WI38 (cell line): ENCODE data around the gene UBN2.
A peak's percentile ranks its signal among the peaks of the same experiment; 100 is the strongest.
"Not testable (repeated sequence)": the region's sequence is repeated elsewhere in the genome, so short reads cannot be mapped to it uniquely, and the experiment has no call there.

Source experiments
- H3K4me3 ChIP-seq: 2 replicates; pipeline ENCODE4 v1.5.1; 2011; ENCODE audit warnings: low read depth, mild to moderate bottlenecking, control low read depth, low read length
- CTCF ChIP-seq: IDR thresholded peaks from 2 replicates; pipeline ENCODE4 v1.5.1; 2012; ENCODE audit warnings: low read depth, mild to moderate bottlenecking, control low read depth, low read length

UBN2 gene

GRCh38 chr7:139224219-139224618 lies 6.8 kb upstream of the UBN2 start:
- H3K4me3 ChIP-seq: no peak overlapping the region
- TF ChIP-seq CTCF: no peak

- H3K4me3 ChIP-seq: not testable (repeated sequence)
Measured at GRCh38 chr7:139224836-139225235, 6.2 kb upstream of the UBN2 start.

- H3K4me3 ChIP-seq: not testable (repeated sequence)
Measured at GRCh38 chr7:139225286-139226157, 5.5 kb upstream of the UBN2 start.

- not testable (repeated sequence) for H3K4me3 ChIP-seq
Measured at GRCh38 chr7:139226158-139226515, 4.9 kb upstream of the UBN2 start.

GRCh38 chr7:139226988-139227488 lies 4.0 kb upstream of the UBN2 start:
- H3K4me3 ChIP-seq: not testable (repeated sequence)

- no peak for TF ChIP-seq CTCF
- peak overlapping the region; percentile 88 for H3K4me3 ChIP-seq
Measured at GRCh38 chr7:139230023-139230422, 1.0 kb upstream of the UBN2 start.

- peak overlapping the region; percentile 88 for H3K4me3 ChIP-seq
- TF ChIP-seq CTCF: no peak
Measured at GRCh38 chr7:139230484-139230773, 608 bp upstream of the UBN2 start.

- peak overlapping the region; percentile 88 for H3K4me3 ChIP-seq
- no peak for TF ChIP-seq CTCF
Measured at GRCh38 chr7:139231513-139232376, 708 bp downstream of the UBN2 start.

GRCh38 chr7:139232377-139232717 lies 1.3 kb downstream of the UBN2 start:
- peak overlapping the region; percentile 88 for H3K4me3 ChIP-seq

More at GRCh38 chr7:139232377-139232717, 1.3 kb downstream of the UBN2 start:
- TF ChIP-seq CTCF: no peak
